GM12878 (cell line): Measurements from ENCODE around the gene FAM193B. TPM values are rescaled to one million over a fixed set of nuclear protein-coding genes. Genes with fewer than 3 reads are reported as not detected.

ENCODE experiments used
- ATAC-seq: fragments of 200-7000 bp; cut with Tn5 transposase; 3 replicates; pipeline ENCODE4 v1.9.1; 2020; ENCODE audit warnings: mild to moderate bottlenecking, moderate library complexity
- BruUV-seq: library from RNA; stranded (reverse); fragments of 400-500 nt; replicated peaks from 2 replicates; lab custom pipeline; 2021; lab: Mats Ljungman, UMichigan
- CTCF ChIA-PET: fragments of 300-600 bp; sonication (Branson Sonifier 250); formaldehyde crosslinking; extraction: SDS; loops from one replicate; lab custom pipeline; 2021; ENCODE audit warnings: inconsistent platforms; lab: Yijun Ruan, JAX
- POLR2A ChIA-PET: fragments of 350-600 bp; formaldehyde crosslinking; extraction: SDS; loops from one replicate; lab custom pipeline; 2021; ENCODE audit warnings: inconsistent platforms; lab: Charles Lee
- RAD21 ChIA-PET: fragments of 300-600 bp; sonication (Branson Sonifier 250); formaldehyde crosslinking; loops from one replicate; lab custom pipeline; 2023; ENCODE audit warnings: antibody characterized with exemption; ENCODE audit not compliant: unreplicated experiment; lab: Charles Lee
- SMC1A ChIA-PET: fragments of 300-600 bp; sonication (Branson Sonifier 250); formaldehyde crosslinking; loops from one replicate; lab custom pipeline; 2023; ENCODE audit not compliant: unreplicated experiment, uncharacterized antibody; lab: Charles Lee
- DNase-seq: peaks from one replicate; pipeline ENCODE4 v3.0.0-alpha.2; 2011; ENCODE audit warnings: low read depth, low spot score
- FAIRE-seq: peaks from 3 replicates; lab custom pipeline; 2011; peaks lifted over from hg19 to GRCh38; lab: Jason Lieb, UNC
- H2AFZ ChIP-seq: 2 replicates; pipeline ENCODE4 v1.6.0; 2011; ENCODE audit warnings: low read depth, low read length, control low read depth; ENCODE audit not compliant: control insufficient read depth
- H3K27ac ChIP-seq: 2 replicates; pipeline ENCODE4 v1.5.1; 2011; ENCODE audit warnings: control low read depth; ENCODE audit not compliant: control insufficient read depth, insufficient read depth
- H3K27me3 ChIP-seq, 2 experiments: replicated peaks in 1 of 2; 2 replicates each; pipeline versions ENCODE4 v1.6.0 to v1.6.1; 2011; ENCODE audit warnings: low read length in 1 of 2; ENCODE audit not compliant: control insufficient read depth in 2 of 2, insufficient read depth in 2 of 2
- H3K36me3 ChIP-seq, 2 experiments: 2 replicates each; pipeline ENCODE4 v1.5.1; 2011; ENCODE audit warnings: low read length in 1 of 2; ENCODE audit not compliant: control insufficient read depth in 2 of 2, insufficient read depth in 2 of 2
- H3K4me1 ChIP-seq: 2 replicates; pipeline ENCODE4 v1.6.1; 2011; ENCODE audit warnings: mild to moderate bottlenecking, low read length, moderate library complexity, mixed read lengths; ENCODE audit not compliant: control insufficient read depth, insufficient read depth
- H3K4me2 ChIP-seq: 2 replicates; pipeline ENCODE4 v1.6.0; 2011; ENCODE audit warnings: control low read depth; ENCODE audit not compliant: control insufficient read depth, insufficient read depth
- H3K4me3 ChIP-seq: fragments of 200-600 bp; sonication (generic); 2 replicates; pipeline ENCODE4 v1.5.1; 2016
- H3K79me2 ChIP-seq: 2 replicates; pipeline ENCODE4 v1.6.0; 2011; ENCODE audit warnings: low read length; ENCODE audit not compliant: control insufficient read depth, insufficient read depth
- H3K9ac ChIP-seq: 2 replicates; pipeline ENCODE4 v1.8.0; 2011; ENCODE audit warnings: low read length, control low read depth, mixed read lengths; ENCODE audit not compliant: control insufficient read depth, insufficient read depth
- H3K9me3 ChIP-seq: replicated peaks from 3 replicates; pipeline ENCODE4 v1.5.1; 2011; ENCODE audit warnings: mild to moderate bottlenecking, low read length; ENCODE audit not compliant: control insufficient read depth, insufficient read depth
- H4K20me1 ChIP-seq: 2 replicates; pipeline ENCODE4 v1.6.0; 2011; ENCODE audit not compliant: control insufficient read depth, insufficient read depth
- FOXM1 ChIP-seq: IDR thresholded peaks from 2 replicates; pipeline ENCODE4 v1.6.1; 2012; ENCODE audit warnings: low read depth, mild to moderate bottlenecking, inconsistent platforms, low read length, moderate library complexity
- IKZF1 ChIP-seq: fragments of 450-650 bp; conservative IDR thresholded peaks from 2 replicates; pipeline ENCODE4 v1.6.1; 2017; ENCODE audit warnings: antibody characterized with exemption, mild to moderate bottlenecking
- IKZF2 ChIP-seq, 2 experiments: fragments of 450-650 bp; IDR thresholded peaks; 2 replicates each; pipeline ENCODE4 v1.6.1; 2017; ENCODE audit warnings: mild to moderate bottlenecking in 2 of 2, moderate library complexity in 2 of 2
- NKRF ChIP-seq: fragments of 450-650 bp; conservative IDR thresholded peaks from 2 replicates; pipeline ENCODE4 v1.6.1; 2017; ENCODE audit warnings: mild to moderate bottlenecking, moderate library complexity
- POLR2A ChIP-seq: IDR thresholded peaks from 2 replicates; pipeline ENCODE4 v1.6.1; 2011; ENCODE audit warnings: low read depth, mild to moderate bottlenecking, low read length
- SIX5 ChIP-seq: IDR thresholded peaks from 2 replicates; pipeline ENCODE4 v1.6.1; 2011; ENCODE audit warnings: mild to moderate bottlenecking, low read depth, low read length, moderate library complexity; ENCODE audit not compliant: severe bottlenecking
- SMAD1 ChIP-seq: fragments of 450-650 bp; IDR thresholded peaks from 2 replicates; pipeline ENCODE4 v1.6.1; 2018; ENCODE audit warnings: mild to moderate bottlenecking, low read depth; ENCODE audit not compliant: partially characterized antibody
- SUZ12 ChIP-seq: fragments of 200-600 bp; sonication (generic); IDR thresholded peaks from one replicate; pipeline ENCODE4 v1.6.1; 2018; ENCODE audit warnings: antibody characterized with exemption, mild to moderate bottlenecking; ENCODE audit not compliant: unreplicated experiment
- WGBS: methylation state at CpG from one replicate; pipeline ENCODE4 v1.1.6; 2016; ENCODE audit warnings: low lambda C conversion rate; ENCODE audit not compliant: insufficient replicate concordance, insufficient coverage; ENCODE audit errors: missing lambda C conversion rate; 5-methylcytosine and 5-hydroxymethylcytosine counted together
- in situ Hi-C: fragments of 300-500 bp; cut with MboI; formaldehyde crosslinking; loops from 9 replicates; pipeline ENCODE4 v1.14.3; 2018; ENCODE audit warnings: mixed read lengths
- intact Hi-C: fragments of 100-400 bp; cut with micrococcal nuclease; formaldehyde crosslinking; loops from one replicate; pipeline ENCODE4 v1.14.2; 2022; ENCODE audit not compliant: unreplicated experiment
- polyA plus RNA-seq, 11 experiments: library from polyadenylated mRNA; depleted of rRNA in 4 of 11; unstranded in 6 of 11; stranded (reverse) in 5 of 11; fragments of >200 nt; fragmentation: Nextera tagmentation in 4 of 11; fragmentation: Illumina TruSeq in 1 of 11; extraction: Ambion mirVana in 4 of 11; extraction: Trizol in 1 of 11; gene quantifications; 1 replicate in 1 of 11; 2 replicates in 10 of 11; pipeline versions ENCODE4 v1.2.1 to v1.2.3, GENCODE V29; 2011 to 2016; ENCODE audit warnings: inconsistent platforms in 2 of 11, missing spikeins in 2 of 11, low read depth in 1 of 11
- total RNA-seq, 4 experiments: library from RNA; depleted of rRNA in 3 of 4; stranded (reverse); fragments of >200 nt in 3 of 4; fragmentation: Illumina TruSeq in 1 of 4; extraction: Trizol in 1 of 4; gene quantifications; 2 replicates each; pipeline versions ENCODE4 v1.2.1 to v1.2.3, GENCODE V29; 2013 to 2021
- TF ChIP-seq, protein P1 (sequence below): fragments of 450-650 bp; IDR thresholded peaks from 2 replicates; pipeline ENCODE4 v1.6.1; 2016; ENCODE audit warnings: mild to moderate bottlenecking

The FAM193B gene
- total and polyA plus RNA-seq, 10 of the 15 experiments (the other 5 are each of a cell fraction or from before 2014, with no cell fraction given), result 3.3 to 47.0 (median 25.1) TPM

GRCh38 chr5:177492841-177493240, 61.5 kb downstream of the FAM193B start:
- ATAC-seq (no peak), DNase-seq (no peak), FAIRE-seq (no peak)
- no peak overlapping the region for H3K9ac ChIP-seq
- H3K36me3 ChIP-seq, result peaks cover 0 to 6% of the 10 kb centered on the region in 2 experiments; a peak in 2 of 4 replicates
- H3K4me2 ChIP-seq, result no peak overlapping the region
- peaks cover 6% of the 10 kb centered on the region for H3K79me2 ChIP-seq
- SMC1A ChIA-PET, result interaction anchor here (0.6 kb wide), 1 partner anchor 36 kb away, joined by 3 read pairs; no protein-coding TSS in a partner anchor
- TF ChIP-seq IKZF2 (IDR thresholded peaks at IDR 0.05) (no peak), SIX5 (no peak), POLR2A (no peak), SMAD1 (no peak), NKRF (no peak), FOXM1 (no peak), IKZF1 (no peak), SUZ12 (no peak)
- TF ChIP-seq, protein P1, sequence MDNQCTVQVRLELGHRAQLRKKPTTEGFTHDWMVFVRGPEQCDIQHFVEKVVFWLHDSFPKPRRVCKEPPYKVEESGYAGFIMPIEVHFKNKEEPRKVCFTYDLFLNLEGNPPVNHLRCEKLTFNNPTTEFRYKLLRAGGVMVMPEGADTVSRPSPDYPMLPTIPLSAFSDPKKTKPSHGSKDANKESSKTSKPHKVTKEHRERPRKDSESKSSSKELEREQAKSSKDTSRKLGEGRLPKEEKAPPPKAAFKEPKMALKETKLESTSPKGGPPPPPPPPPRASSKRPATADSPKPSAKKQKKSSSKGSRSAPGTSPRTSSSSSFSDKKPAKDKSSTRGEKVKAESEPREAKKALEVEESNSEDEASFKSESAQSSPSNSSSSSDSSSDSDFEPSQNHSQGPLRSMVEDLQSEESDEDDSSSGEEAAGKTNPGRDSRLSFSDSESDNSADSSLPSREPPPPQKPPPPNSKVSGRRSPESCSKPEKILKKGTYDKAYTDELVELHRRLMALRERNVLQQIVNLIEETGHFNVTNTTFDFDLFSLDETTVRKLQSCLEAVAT, result no peak
- H3K4me3 ChIP-seq, result no peak overlapping the region
- H2AFZ ChIP-seq, result no peak overlapping the region
- in situ Hi-C loops (no loop called here), intact Hi-C loops (no loop called here)
- CTCF ChIA-PET, result interaction anchor here (0.6 to 4.8 kb wide), 8 partner anchors 8 to 311 kb away, joined by 3 to 36 read pairs (median 3); partner anchors contain the start of gene DOK3
- H3K27me3 ChIP-seq, result no peaks in the 10 kb centered on the region
- no peaks in the 10 kb centered on the region for H4K20me1 ChIP-seq
- H3K9me3 ChIP-seq, result no peaks in the 10 kb centered on the region
- no TSS peak for BruUV-seq
- H3K27ac ChIP-seq, result no peak overlapping the region
- 78% methylated on average over 7 of the region's 7 CpGs for whole genome bisulfite sequencing
- peaks cover 24% of the 10 kb centered on the region for H3K4me1 ChIP-seq
- RAD21 ChIA-PET, result no interaction called here
- POLR2A ChIA-PET, result interaction anchor here (0.6 to 1.5 kb wide), 4 partner anchors 15 to 71 kb away, joined by 3 to 4 read pairs (median 4); no protein-coding TSS in a partner anchor
